ENCODE results near the gene UBASH3A. TPM values are rescaled to one million over a fixed set of nuclear protein-coding genes. Genes with fewer than 3 reads are reported as not detected.

UBASH3A gene
- total RNA-seq, 1 donor from 2014 or later, result 0.71 TPM

- DNase-seq (ENCODE audit: low spot score) (peak; percentile 12), ATAC-seq (no peak)
- intact Hi-C loops (cut with DNase I), result no loop called here
Observed at GRCh38 chr21:42471716-42472330, 68.1 kb downstream of the UBASH3A start.

DNA sequence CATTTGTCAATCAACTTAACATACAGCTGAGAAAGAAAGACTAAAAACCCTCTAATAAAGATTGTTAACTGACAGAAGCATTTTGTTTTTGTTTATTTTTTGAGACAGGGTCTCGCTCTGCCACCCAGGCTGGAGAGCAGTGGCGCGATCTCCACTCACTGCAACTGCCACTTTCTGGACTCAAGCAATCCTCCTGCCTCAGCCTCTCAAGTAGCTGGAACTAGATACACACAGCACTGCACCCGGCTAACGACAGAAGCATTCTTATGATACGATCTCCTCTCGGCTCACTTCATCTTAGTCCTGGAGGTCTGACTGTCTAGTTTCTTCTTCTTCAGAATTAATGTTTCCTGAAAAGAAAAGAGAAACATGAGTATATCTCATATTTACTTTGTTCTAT, 68.8 kb downstream of the UBASH3A start:
- intact Hi-C loops (cut with DNase I), result no loop called here
- ATAC-seq, result no peak
- DNase-seq (ENCODE audit: low spot score), result peak; percentile 6

DNA sequence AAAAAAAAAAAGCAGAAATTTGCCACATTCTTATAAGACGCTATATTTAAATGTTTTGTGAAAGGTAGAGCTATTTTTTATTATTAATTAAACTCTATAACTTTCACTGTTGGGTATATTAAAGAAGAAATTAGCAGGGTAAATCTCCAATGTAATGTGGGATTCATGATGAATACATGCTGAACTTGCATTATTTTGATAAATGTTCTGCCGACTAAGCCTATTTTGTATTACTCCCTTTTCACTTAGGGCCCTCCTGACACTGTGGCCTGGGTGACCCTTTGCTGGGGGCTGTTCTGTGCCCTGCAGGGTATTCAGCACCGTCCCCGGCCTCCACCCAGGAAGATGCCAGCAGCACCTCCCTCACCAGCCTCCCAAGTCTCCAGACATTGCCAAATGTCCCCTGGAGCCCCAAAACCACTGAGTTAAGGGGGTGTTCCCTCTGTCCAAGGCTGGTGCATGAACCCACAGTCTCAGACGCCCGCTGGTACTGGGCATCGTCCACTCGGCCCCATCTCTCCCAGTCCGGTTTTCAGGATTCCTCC, 69.9 kb downstream of the UBASH3A start:
- intact Hi-C loops (cut with DNase I), result no loop called here
- peak; percentile 49 for DNase-seq (ENCODE audit: low spot score)
- ATAC-seq, result no peak

- ATAC-seq (no peak), DNase-seq (ENCODE audit: low spot score) (peak; percentile 47)
- intact Hi-C loops (cut with DNase I), result no loop called here
Observed at GRCh38 chr21:42474043-42474831, 70.5 kb downstream of the UBASH3A start.

DNA sequence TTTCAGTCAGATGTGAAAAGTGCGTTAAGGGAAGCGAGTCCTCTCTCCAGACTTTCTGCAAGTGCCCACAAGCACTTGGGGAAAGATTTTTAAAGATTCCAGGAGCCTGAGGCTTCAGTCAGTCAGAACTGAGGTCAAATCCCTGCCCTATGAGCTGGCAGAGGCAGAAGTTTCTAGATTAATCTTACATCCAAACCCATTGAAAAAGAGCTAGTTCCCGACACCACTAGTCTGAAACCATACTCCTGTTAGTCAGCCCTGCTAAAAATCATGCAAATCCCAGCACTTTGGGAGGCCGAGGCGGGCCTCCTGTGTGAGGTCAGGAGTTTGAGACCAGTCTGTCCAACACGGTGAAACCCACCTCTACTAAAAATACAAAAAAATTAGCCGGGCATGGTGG, 71.3 kb downstream of the UBASH3A start:
- ATAC-seq, result no peak
- peak; percentile 17 for DNase-seq (ENCODE audit: low spot score)
- intact Hi-C loops (cut with DNase I), result no loop called here

DNA sequence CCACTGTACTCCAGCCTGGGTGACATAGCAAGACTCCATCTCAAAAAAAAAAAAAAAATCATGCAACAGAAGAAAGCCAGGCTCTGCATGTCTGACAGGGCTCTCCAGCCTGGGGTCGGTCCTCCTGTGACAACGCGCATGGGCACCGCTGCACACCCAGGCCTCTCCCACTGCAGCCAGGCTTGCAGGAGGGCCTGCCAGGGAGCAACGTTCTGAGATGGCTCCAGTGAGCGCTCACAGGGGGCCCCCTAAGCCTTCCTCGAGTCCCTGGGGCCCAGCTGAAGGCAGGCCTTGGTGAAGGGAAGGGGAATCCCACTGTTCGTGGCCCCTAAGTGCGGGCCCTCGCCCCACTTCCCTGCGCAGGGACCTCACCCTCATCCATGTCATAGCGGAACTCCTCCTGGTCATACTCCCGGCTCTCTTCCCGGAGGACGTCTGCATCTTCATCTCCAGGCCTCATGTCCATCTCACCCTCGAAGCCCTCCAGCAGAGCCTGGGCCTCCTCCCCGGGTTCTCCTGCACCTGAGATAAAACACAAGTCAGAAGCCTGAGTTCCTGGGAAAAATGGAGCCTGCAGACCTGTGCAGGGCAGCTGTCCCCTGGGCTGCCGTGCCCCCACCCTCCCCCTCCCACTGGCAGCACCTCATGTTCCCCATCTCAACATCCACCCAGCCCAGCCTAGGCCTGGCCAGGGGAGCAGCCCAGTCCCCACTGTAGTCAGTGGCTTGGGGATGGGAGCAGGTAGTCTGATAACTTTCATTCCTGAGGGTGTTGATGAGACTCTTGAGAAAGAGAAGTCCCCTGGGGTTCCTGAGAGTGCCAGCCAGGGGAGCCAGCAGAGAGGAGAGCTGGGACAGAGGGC, 72.1 kb downstream of the UBASH3A start:
- intact Hi-C loops (cut with DNase I), result no loop called here
- DNase-seq (ENCODE audit: low spot score), result peak; percentile 31
- no peak for ATAC-seq

DNA sequence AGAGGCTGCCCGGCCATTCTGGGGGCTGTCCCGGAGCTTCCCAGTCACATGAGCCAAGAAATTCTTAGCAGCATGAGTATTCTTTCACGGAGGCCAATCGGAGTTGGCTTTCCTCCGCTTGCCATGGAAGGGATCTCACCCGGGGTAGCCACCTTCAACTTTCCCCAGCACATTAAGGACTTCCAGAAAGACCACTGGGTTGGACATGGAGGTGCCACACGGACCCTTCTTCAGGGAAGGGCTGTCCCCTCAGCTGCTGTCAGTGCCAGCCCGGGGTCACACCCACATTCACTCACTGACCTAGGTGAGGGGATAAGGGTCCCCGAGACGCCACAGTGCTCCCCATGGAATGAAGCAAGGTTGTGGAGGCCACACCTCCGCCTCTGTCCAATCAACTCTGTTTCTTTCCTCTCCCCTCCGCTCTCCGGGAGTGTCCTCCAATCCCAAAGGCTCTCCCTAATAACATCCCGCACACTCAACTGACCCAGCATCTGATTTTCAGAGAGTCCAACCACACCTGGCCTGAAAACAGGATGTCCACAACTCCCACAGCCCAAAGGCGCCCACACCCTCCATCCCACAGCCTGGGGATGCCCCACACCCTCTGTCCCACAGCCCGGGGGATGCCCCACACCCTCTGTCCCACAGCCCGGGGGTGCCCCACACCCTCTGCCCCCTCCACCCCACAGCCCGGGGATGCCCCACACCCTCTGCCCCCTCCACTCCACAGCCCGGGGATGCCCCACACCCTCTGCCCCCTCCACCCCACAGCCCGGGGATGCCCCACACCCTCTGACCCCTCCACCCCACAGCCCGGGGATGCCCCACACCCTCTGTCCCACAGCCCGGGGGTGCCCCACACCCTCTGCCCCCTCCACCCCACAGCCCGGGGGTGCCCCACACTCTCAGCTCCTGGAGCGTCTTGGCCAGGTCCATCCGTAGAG, 73.0 kb downstream of the UBASH3A start:
- DNase-seq (ENCODE audit: low spot score), result peak; percentile 36
- no peak for ATAC-seq
- intact Hi-C loops (cut with DNase I), result no loop called here

DNA sequence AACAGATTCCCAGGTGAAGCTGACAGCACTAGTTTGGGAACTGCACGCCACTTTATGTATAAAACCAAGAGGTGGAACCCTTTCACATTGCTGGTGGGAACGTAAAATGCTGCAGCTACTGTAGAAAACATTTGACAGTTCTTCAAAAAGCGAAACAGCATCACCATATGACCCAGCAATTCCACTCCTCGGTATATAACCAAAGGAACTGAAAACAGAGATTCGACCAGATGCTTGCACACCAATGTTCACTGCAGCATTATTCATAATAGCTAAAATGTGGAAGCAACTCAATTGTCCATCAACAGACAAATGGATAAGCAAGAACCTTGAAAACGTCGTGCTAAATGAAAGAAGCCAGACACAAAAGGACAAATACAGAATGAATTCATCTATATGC, 74.8 kb downstream of the UBASH3A start:
- no peak for ATAC-seq
- intact Hi-C loops (cut with DNase I), result no loop called here
- no peak for DNase-seq (ENCODE audit: low spot score)

GRCh38 chr21:42479582-42479981, 75.9 kb downstream of the UBASH3A start:
- DNase-seq (ENCODE audit: low spot score), result no peak
- intact Hi-C loops (cut with DNase I), result no loop called here
- ATAC-seq, result no peak

DNA sequence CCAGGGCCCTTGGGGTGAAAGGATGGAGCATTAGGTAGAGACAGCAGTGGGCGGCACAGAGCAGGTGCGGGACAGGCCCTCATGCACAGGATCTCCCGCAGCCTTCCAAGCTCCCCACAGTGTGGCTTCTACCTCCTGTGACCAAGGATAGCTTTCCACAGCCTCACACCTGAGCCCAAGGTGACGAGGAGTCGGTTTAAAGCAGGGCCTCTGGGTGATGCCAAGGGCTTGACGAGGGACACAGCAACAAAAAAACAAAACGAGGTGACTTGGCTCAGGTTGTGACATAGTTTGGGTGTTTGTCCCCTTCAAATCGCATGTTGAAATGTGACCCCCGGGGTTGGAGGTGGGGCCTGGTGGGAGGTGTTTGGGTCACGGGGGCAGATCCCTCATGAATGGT, 77.0 kb downstream of the UBASH3A start:
- intact Hi-C loops (cut with DNase I), result no loop called here
- DNase-seq (ENCODE audit: low spot score), result no peak
- ATAC-seq, result no peak

- intact Hi-C loops (cut with DNase I), result no loop called here
- DNase-seq (ENCODE audit: low spot score), result no peak
- ATAC-seq, result no peak
Observed at GRCh38 chr21:42481169-42481568, 77.5 kb downstream of the UBASH3A start.

DNA sequence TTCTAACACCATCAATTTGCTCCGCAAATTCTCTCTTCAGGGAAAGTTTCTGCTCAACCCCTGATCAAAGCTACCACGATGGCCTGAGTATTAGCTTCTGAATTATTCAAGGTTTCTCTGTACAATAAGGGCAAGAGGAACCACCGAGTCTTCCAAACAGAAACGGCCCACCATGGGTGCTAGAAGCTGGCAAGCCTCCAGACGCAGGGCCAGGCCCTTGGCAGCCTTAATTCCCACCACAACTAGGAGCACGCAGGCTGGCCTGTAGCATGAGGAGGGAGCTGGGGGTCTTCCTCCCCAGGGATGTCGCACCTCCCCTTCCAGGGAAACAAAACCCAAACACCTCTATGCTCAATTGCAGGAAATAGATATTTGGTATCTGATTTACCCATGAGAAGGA, 81.3 kb downstream of the UBASH3A start:
- ATAC-seq, result no peak
- intact Hi-C loops (cut with DNase I), result no loop called here

DNA sequence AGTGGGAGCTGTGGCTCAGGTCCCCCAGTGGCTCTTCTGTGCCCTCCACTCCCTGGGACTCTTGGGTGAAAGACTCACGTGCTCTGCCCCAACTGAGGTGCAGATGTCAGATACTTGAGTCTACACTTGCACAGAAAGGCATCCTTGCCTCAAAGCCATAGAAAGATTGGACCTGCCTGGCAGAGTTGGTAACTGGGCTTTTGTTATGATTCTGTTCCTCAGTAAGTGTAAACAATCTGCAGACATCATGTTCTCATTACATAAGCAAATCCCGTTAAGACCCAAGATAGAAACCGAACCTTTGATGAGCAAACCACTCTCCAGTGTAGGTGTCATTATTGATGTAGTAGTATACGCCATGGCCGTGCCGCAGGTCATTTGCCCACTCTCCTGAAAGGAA, 82.4 kb downstream of the UBASH3A start:
- ATAC-seq (no peak), DNase-seq (ENCODE audit: low spot score) (no peak)
- intact Hi-C loops (cut with DNase I), result no loop called here

More for the DNA sequence above, 81.3 kb downstream of the UBASH3A start:
- DNase-seq (ENCODE audit: low spot score), result no peak

DNA sequence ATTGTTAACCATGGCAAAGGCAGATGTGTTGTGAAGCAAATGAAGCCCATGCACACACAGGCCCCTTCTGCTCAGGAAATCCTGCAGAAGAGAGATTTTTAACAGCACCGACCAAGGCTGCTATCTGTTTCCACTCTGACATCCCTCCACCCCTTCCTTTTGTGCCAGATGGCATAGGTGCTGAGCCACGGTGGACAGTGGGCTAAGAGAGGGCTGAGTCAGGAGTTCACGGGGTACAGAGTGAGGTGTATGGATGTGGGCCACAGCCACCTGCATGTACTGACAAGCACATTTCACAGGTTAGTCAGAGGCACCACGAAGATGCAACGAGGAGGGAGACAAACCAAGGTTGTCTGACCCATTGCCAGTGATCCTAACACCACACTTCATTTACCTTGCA, 82.8 kb downstream of the UBASH3A start:
- ATAC-seq (no peak), DNase-seq (ENCODE audit: low spot score) (no peak)

GRCh38 chr21:42489006-42489563, 85.4 kb downstream of the UBASH3A start:
- ATAC-seq, result no peak
- intact Hi-C loops (cut with DNase I), result no loop called here
- DNase-seq (ENCODE audit: low spot score), result no peak

More for the DNA sequence above, 82.8 kb downstream of the UBASH3A start:
- intact Hi-C loops (cut with DNase I), result no loop called here

DNA sequence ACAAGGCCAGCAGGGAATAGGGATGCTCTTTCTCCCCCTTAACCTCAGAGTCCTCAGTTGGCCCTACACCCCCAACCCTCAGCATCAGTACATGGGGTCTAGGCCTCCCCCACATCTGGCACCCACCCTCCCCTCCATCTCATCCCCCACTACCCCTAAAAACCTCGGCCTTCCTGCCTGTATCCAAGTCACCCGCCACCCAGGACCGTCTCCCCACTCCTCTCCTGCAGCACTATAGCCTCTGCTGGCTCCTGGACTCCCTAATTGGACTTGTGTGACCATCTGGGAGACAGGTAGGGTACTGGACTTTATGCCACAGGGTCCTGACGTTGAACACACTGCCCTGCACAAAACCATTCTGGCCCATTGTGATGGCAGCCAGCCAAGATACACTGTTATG, 86.3 kb downstream of the UBASH3A start:
- DNase-seq (ENCODE audit: low spot score) (no peak), ATAC-seq (no peak)
- intact Hi-C loops (cut with DNase I), result no loop called here

GRCh38 chr21:42490720-42491119, 87.0 kb downstream of the UBASH3A start:
- intact Hi-C loops (cut with DNase I), result no loop called here
- ATAC-seq (no peak), DNase-seq (ENCODE audit: low spot score) (no peak)

DNA sequence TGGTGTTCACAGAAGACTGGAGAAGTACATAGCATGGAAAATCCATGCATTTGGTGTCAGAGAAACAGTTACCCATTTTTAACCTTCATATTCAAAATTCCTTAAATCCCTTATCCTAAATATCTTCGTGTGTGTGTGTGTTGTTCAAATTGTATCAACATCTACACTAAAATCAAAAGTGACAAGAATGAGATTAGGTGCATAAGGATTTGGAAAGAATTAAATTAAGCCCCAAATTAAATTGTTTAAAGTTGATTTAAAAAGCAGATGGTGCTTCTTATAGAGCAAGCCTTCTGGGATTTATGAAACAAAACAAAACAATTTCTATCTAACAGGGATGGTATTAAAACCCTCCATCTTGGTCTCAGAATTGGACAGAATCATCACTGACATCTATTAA, 87.6 kb downstream of the UBASH3A start:
- no peak for DNase-seq (ENCODE audit: low spot score)
- ATAC-seq, result no peak
- intact Hi-C loops (cut with DNase I), result no loop called here

All from sciatic nerve (tissue), 2 donors.